GM12878 (cell line): ENCODE measurements around the gene DIP2C.

Experiments used
- BACH1 ChIP-seq: fragments of 450-650 bp; IDR thresholded peaks from 2 replicates; pipeline ENCODE4 v1.6.1; 2017; ENCODE audit warnings: mild to moderate bottlenecking, borderline replicate concordance
- MAX ChIP-seq: IDR thresholded peaks from 2 replicates; pipeline ENCODE4 v1.6.1; 2012; ENCODE audit warnings: low read depth, low read length, improper control_type of control experiment

- no peak for TF ChIP-seq MAX
- no peak for TF ChIP-seq BACH1
Measured at GRCh38 chr10:484441-484924, 205.0 kb downstream of the DIP2C start.
